Tibial nerve (tissue), 3 donors: ENCODE measurements around the gene APOE.

Experiments
- CTCF ChIP-seq, 5 experiments: fragments of 200-600 bp in 3 of 5; fragments of 450-650 bp in 2 of 5; sonication (generic) in 3 of 5; IDR thresholded peaks; one replicate each; pipeline ENCODE4 v1.5.1; 2016 to 2019; ENCODE audit warnings: antibody characterized with exemption in 5 of 5, mild to moderate bottlenecking in 3 of 5, moderate library complexity in 2 of 5
- POLR2A ChIP-seq, 2 donors: fragments of 450-650 bp; IDR thresholded peaks; one replicate each; pipeline ENCODE4 v1.6.1; 2017; ENCODE audit warnings: antibody characterized with exemption in 2 of 2, mild to moderate bottlenecking in 2 of 2, moderate library complexity in 2 of 2

GRCh38 chr19:44912854-44913253 lies 7.3 kb downstream of the APOE start:
- TF ChIP-seq CTCF (IDR thresholded peaks at IDR 0.05) = no peak
- TF ChIP-seq POLR2A (IDR thresholded peaks at IDR 0.05) = no peak
